Hindlimb muscle (tissue), 1 donor: ENCODE results near the gene PLEKHN1. TPM values are rescaled to one million over a fixed set of nuclear protein-coding genes. Genes with fewer than 3 reads are reported as not detected.

ENCODE experiments used
- DNase-seq: peaks from one replicate; pipeline ENCODE4 v3.0.0-alpha.2; 2013
- polyA plus RNA-seq: library from polyadenylated mRNA; unstranded; fragments of 120-200 nt; gene quantifications from one replicate; pipeline ENCODE4 v1.2.1, GENCODE V29; 2013; ENCODE audit not compliant: insufficient read length

PLEKHN1 gene
- polyA plus RNA-seq, 1 donor: 0.13 TPM

DNA sequence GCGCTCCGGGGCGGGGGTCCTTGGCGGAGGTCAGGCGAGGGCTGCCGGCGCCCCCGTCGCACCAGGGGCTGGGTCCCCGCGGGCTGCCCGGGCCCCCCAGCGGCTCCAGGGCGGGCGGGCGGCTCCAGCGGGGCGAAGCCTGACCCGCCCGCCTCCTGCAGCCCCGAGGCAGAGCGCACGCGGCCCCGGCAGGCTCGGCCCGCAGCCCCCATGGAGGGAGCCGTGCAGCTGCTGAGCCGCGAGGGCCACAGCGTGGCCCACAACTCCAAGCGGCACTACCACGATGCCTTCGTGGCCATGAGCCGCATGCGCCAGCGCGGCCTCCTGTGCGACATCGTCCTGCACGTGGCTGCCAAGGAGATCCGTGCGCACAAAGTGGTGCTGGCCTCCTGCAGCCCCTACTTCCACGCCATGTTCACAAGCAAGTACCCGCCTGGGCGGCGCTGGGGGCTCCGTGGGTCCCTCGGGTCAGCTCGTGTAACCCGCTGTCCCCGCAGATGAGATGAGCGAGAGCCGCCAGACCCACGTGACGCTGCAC lies 5.1 kb upstream of the PLEKHN1 start:
- DNase-seq: no peak

DNA sequence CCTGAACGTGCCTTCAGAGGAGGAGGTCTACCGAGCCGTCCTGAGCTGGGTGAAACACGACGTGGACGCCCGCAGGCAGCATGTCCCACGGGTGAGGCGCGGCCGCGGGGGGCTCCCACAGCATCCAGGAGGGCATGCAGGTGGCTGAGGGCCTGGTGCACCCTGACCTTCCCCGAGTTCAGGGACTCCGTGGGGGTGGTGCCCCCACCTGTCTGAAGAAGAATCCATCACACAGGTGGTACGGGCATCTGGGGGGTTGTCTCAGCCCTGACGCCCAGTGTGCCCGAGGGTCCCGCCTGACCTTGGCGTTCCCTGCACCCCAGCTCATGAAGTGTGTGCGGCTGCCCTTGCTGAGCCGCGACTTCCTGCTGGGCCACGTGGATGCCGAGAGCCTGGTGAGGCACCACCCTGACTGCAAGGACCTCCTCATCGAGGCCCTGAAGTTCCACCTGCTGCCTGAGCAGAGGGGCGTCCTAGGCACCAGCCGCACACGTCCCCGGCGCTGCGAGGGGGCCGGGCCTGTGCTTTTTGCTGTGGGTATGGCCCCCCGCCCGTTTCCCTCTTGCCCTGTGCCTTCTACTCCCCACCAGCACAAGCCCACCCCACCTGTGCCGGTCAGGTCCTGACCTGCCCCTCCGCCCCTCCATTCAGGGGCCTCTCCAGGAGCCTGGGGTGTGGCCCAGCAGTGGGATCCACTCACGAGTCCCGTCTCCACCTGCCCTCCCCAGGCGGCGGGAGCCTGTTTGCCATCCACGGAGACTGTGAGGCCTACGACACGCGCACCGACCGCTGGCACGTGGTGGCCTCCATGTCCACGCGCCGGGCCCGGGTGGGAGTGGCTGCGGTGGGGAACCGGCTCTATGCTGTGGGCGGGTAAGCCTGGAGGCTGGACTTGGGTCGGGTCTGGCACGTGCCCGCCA lies 3.6 kb upstream of the PLEKHN1 start:
- DNase-seq: no peak

DNA sequence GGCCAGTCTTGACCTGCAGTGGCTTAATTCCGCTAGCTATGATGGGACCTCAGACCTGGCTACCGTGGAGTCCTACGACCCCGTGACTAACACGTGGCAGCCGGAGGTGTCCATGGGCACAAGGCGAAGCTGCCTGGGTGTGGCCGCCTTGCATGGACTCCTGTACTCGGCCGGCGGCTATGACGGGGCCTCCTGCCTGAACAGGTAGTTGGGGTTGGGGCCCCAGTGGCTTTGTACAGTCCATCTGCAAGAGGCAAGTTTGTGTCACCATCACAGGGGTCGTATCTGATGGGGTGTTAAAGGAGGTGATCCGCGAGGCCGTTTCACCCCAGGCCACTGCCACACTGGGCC lies 3.0 kb upstream of the PLEKHN1 start:
- no peak for DNase-seq

GRCh38 chr1:963746-964525 lies 2.3 kb upstream of the PLEKHN1 start:
- no peak for DNase-seq

DNA sequence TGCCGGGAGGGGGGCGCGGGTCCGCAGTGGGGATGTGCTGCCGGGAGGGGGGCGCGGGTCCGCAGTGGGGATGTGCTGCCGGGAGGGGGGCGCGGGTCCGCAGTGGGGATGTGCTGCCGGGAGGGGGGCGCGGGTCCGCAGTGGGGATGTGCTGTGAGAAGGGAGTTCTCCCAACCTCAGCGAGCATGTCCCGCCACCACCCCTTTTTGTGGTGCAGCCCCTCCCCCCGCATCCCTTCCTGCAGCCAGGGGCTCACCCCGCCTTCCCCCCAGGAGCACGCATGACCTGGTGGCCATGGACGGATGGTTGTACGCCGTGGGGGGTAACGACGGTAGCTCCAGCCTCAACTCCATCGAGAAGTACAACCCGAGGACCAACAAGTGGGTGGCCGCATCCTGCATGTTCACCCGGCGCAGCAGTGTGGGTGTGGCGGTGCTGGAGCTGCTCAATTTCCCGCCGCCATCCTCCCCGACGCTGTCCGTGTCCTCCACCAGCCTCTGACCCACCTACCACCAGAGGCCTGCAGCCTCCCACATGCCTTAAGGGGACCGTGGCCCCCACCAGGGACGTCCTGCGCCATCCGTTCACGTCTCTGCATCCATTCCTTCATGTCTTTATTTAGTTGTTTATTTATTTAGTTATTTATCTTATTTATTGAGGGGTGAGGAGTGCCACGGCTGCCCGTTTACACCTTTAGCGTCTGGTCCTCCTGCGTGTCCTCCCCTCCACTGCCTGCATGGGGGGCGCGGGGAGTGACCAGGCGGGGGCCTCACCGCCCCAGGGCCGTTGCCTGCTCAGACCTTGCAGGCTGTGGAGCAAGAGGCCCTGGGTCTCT lies 1.4 kb upstream of the PLEKHN1 start:
- no peak for DNase-seq

DNA sequence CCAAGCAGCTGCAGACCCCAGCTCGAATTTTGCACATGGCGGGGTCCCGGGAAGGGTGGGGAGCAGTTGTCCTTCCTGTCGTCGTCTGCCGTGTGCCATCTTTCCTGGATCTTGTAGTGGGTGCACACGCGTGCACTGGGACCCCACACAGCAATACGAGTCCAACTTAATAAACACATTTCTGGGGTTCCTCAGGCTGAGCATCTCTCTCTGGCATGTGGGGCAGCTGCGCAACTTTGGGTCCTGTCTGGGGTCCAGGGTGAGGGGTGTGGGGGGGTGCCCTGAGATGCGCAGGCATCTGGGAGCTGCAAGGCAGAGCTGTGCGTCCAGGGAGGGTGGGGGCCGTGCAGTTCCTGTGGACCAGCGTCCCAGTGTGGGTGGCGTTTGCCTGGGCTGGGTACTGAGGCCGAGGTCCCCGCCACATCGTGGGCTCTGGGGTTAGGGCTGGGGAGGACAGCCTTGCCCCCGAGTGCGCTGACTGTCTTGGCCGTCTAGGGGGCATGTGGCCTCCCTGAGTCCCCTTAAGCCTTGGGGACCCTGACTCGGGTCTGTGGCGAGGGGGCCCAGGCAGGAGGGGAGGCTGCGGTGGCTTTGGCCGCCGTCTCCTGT lies 652 bp upstream of the PLEKHN1 start:
- DNase-seq: no peak

- DNase-seq: no peak
Observed at GRCh38 chr1:966704-967300, 520 bp downstream of the PLEKHN1 start.

DNA sequence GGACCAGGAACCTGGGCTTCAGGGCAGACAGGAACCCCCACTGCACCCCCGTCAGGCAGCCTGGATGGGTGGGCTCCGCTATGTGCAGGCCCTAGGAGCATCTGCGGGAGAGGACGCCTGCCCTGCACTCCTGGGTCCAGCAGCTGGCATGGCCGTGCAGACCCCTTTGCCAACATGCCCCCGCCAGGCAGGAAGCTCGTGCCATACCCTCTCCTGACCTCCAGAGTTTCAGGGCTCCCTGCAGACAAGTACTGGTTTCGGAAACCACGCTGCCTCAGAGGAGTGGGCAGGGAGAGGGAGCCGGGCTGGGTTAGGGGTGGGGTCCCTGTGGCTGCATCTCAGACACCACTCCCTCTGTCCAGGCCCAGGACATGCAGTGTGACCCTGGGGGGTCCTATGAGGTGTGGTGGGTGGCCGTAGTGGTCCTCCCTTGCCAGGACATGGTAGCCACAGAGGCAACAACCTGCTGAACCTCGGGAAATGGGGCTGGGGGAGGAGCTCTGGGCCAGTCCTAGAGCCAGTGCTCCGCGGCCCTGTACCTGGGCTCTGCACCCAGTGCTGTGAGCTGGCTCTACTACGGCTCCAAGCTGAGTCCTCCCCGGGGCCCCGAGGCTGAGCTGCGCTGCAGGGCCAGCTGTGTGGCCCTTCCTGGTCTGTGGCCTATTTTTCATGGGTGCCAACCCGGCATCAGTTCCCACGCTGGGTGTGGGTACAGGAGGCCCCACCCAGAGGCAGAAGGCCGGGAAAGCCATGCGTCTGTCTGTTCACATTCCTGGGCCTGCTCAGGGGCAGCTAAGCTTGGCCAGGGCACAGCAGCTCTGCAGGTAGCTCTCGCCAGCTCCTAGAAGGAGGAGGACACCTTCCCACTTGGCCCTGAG lies 1.4 kb downstream of the PLEKHN1 start:
- DNase-seq: no peak

- DNase-seq: no peak
Observed at GRCh38 chr1:969260-969855, 3.1 kb downstream of the PLEKHN1 start.

GRCh38 chr1:970242-970972 lies 4.1 kb downstream of the PLEKHN1 start:
- DNase-seq: no peak

DNA sequence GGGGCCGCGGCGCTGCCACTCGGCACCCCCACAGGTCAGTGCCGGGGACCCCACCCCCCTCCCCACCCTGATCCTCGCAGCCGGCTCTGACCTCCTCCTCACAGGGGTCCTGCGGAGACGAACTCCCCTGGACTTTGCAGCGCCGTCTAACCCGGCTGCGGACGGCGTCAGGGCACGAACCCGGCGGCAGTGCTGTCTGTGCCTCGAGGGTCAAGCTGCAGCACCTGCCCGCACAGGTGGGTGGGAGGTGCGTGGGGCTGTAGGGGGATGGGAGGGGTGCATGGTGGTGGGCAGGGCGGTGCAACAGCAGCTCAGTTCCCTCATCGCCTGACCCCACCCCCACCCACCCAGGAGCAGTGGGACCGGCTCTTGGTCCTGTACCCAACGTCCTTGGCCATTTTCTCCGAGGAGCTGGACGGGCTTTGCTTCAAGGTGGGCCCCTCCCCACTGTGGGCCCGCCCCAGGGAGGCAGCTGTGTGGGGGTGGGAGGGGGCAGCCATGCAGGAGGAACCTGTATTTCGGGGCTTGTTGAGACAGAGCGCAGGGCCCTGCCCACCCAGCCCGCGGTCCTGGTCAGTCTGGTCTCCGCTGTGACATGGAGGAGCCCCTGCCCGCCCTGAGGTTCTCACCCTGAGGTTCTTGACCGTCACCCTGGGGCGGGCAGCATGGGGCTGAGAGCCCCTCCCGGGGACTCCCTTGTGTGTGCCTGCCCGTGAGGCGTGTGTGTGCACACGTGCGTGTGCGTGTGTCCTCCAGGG lies 4.9 kb downstream of the PLEKHN1 start:
- DNase-seq: no peak

- no peak for DNase-seq
Observed at GRCh38 chr1:971751-972506, 5.6 kb downstream of the PLEKHN1 start.

DNA sequence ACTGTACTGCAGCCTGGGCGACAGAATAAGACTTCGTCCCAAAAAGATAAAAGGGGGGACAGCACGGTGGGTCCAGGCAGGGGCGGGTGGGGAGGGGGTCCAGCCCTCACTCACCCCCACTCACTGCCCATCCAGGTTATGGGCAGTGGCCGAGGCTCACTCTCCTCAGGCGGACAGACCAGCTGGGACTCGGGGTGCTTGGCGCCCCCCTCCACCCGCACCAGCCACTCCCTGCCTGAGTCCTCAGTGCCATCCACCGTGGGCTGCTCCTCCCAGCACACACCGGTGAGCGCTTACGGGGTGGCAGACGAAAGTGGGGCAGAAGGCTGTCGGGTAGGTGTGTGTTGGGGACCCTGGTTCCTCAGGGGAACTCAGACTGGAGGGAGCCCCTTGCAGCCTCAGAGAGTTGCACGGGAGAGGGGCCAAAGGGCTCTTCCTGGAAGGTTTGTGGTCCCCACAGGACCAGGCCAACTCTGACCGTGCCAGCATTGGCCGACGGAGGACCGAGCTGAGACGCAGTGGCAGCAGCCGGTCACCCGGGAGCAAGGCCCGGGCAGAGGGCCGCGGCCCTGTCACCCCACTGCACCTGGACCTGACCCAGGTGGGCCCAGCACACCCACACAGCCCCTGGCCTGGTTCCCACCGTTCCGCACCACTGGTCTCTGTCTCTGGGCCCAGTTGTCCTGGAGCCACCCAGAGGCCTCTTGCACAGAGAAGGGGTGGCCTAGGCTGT lies 6.6 kb downstream of the PLEKHN1 start:
- no peak for DNase-seq

DNA sequence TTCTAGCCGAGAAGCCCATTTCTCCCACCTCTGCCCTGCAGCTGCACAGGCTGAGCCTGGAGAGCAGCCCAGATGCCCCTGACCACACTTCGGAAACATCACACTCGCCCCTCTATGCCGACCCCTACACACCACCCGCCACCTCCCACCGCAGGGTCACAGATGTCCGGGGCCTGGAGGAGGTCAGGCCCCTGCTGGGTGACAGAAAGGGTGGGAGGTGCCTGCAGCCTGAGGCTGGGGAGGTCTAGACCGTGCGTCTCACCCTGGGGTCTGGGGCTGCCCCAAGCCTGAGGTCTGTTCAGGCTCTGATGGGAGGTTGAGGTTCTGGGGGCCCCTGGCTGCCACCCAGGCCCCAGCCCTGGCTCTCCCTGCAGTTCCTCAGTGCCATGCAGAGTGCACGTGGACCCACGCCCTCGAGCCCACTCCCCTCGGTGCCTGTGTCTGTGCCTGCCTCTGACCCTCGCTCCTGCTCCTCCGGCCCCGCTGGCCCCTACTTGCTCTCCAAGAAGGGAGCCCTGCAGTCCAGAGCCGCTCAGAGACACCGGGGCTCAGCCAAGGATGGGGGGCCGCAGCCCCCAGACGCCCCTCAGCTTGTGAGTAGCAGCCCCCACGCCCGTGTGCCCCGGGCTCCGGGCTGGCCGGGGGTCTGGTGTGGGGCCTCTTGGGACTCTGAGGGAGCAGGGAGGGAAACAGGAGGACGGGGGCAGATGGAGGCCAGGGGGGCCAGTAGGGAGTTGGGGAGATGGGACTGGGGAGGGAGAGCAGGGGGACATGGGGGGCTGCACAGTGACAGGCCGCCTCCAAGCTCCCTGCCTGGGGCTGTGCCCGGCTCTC lies 7.4 kb downstream of the PLEKHN1 start:
- DNase-seq: no peak

DNA sequence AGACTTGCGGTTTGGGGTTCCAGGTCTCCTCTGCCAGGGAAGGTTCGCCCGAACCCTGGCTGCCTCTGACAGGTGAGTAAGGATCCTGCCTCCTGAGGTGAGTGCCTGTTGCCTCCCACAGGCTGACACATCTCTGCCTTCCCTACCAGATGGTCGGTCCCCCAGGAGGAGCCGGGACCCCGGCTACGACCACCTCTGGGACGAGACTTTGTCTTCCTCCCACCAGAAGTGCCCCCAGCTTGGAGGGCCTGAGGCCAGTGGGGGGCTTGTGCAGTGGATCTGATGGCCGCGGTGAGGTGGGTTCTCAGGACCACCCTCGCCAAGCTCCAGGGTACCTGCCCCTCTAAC lies 8.0 kb downstream of the PLEKHN1 start:
- no peak for DNase-seq

DNA sequence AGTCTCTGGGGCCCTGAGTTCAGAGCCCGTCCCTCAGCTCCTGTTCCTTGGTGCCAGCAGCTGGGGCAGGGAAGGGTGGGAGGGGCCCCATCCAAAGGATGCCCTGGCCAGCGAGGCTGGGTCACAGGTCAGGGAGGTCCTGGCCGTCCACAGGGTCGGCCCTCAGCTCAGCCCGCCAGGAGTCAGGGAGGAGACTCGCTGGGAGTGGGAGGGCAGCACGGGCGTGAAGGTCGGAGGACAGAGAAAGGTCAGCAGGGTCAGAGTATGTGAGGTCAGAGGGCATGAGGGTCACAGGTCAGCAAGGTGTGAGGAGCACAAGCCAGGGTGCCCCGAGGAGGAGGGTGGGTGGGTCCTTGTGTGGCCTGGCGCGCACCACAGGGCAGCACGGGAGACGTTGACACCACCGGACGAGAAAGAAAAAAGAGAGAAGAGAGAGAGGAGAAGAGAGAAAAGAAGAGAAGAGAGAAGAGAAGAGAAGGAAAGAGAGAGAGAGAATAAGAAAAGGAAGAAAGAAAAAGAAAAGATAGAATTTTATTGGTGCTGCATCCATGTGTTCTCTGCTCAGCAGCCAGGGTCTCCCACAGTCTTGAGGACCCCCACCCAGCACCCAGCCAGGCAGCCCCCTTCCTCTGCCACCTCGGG lies 8.5 kb downstream of the PLEKHN1 start:
- no peak for DNase-seq
